Neural progenitor cell (in vitro differentiated cells): ENCODE results near the gene SPON1.

Source experiments
- CTCF ChIP-seq: fragments of 200-600 bp; sonication (generic); IDR thresholded peaks from 2 replicates; pipeline ENCODE4 v1.5.1; 2017; ENCODE audit warnings: antibody characterized with exemption, mild to moderate bottlenecking
- EZH2 ChIP-seq: fragments of 200-600 bp; sonication (generic); IDR thresholded peaks from 2 replicates; pipeline ENCODE4 v1.6.1; 2017; ENCODE audit warnings: antibody characterized with exemption, mild to moderate bottlenecking, moderate library complexity

GRCh38 chr11:14065681-14066080 is 103.2 kb downstream of the SPON1 start:
- TF ChIP-seq CTCF (no peak), EZH2 (no peak)
